Right ventricle myocardium superior (tissue), 1 donor: ENCODE results near the gene RANBP17. TPM values are rescaled to one million over a fixed set of nuclear protein-coding genes. Genes with fewer than 3 reads are reported as not detected.
A peak's percentile ranks its signal among the peaks of the same experiment; 100 is the strongest.
"Not testable (repeated sequence)": the region's sequence is repeated elsewhere in the genome, so short reads cannot be mapped to it uniquely, and the experiment has no call there.

Source experiments
- ATAC-seq: fragments of 200-7000 bp; cut with Tn5 transposase; one replicate; pipeline ENCODE4 v1.9.1; 2020; ENCODE audit warnings: mild to moderate bottlenecking; ENCODE audit not compliant: poor library complexity
- DNase-seq: peaks from one replicate; pipeline ENCODE4 v3.0.0-alpha.2; 2020
- intact Hi-C: fragments of 100-400 bp; cut with DNase I; formaldehyde crosslinking; loops from one replicate; pipeline ENCODE4 v1.11.2; 2022
- total RNA-seq: library from RNA; stranded (reverse); fragmentation: NEBNext Ultra II Directional; extraction: Animal tissue kit (Norgen Biotek cat#: 25700); gene quantifications from one replicate; pipeline ENCODE4 v1.2.1, GENCODE V29; 2021
- donor health status: DM: no; HTN: yes; CAD: no; lungs with severe emphysema.

Gene RANBP17
- total RNA-seq, 1 donor from 2014 or later: 2.9 TPM

GRCh38 chr5:170860818-170861666 is 776 bp upstream of the RANBP17 start:
- ATAC-seq: no peak

GRCh38 chr5:170861667-170861916 is 226 bp upstream of the RANBP17 start:
- DNase-seq (no peak), ATAC-seq (no peak)
- intact Hi-C loops: no loop called here

More at GRCh38 chr5:170860818-170861666, 776 bp upstream of the RANBP17 start:
- intact Hi-C loops: no loop called here
- DNase-seq: peak; percentile 33

- ATAC-seq (no peak), DNase-seq (no peak)
- intact Hi-C loops: no loop called here
Observed at GRCh38 chr5:170863646-170864045, 1.8 kb downstream of the RANBP17 start.

GRCh38 chr5:170865622-170866021 is 3.8 kb downstream of the RANBP17 start:
- DNase-seq (no peak), ATAC-seq (no peak)
- intact Hi-C loops: no loop called here

- intact Hi-C loops: no loop called here
- no peak for ATAC-seq
- no peak for DNase-seq
Observed at GRCh38 chr5:170867825-170868224, 6.0 kb downstream of the RANBP17 start.

GRCh38 chr5:170870390-170870789 is 8.6 kb downstream of the RANBP17 start:
- ATAC-seq, DNase-seq, intact Hi-C loops: not testable (repeated sequence)

- ATAC-seq (no peak), DNase-seq (no peak)
- intact Hi-C loops: no loop called here
Observed at GRCh38 chr5:170874017-170874416, 12.2 kb downstream of the RANBP17 start.

GRCh38 chr5:170875811-170876210 is 14.0 kb downstream of the RANBP17 start:
- intact Hi-C loops: no loop called here
- ATAC-seq: no peak
- no peak for DNase-seq

GRCh38 chr5:170880084-170880483 is 18.3 kb downstream of the RANBP17 start:
- DNase-seq (no peak), ATAC-seq (no peak)
- intact Hi-C loops: no loop called here

- no peak for ATAC-seq
- intact Hi-C loops: no loop called here
- no peak for DNase-seq
Observed at GRCh38 chr5:170882345-170882744, 20.5 kb downstream of the RANBP17 start.

- intact Hi-C loops: no loop called here
- DNase-seq: no peak
- no peak for ATAC-seq
Observed at GRCh38 chr5:170885256-170885655, 23.4 kb downstream of the RANBP17 start.

- intact Hi-C loops: no loop called here
- DNase-seq (no peak), ATAC-seq (no peak)
Observed at GRCh38 chr5:170885809-170886208, 24.0 kb downstream of the RANBP17 start.

GRCh38 chr5:170886210-170886894 is 24.5 kb downstream of the RANBP17 start:
- intact Hi-C loops: no loop called here
- DNase-seq (no peak), ATAC-seq (no peak)

GRCh38 chr5:170892196-170892595 is 30.4 kb downstream of the RANBP17 start:
- intact Hi-C loops: no loop called here
- DNase-seq (no peak), ATAC-seq (no peak)

GRCh38 chr5:170894665-170895064 is 32.8 kb downstream of the RANBP17 start:
- intact Hi-C loops: no loop called here
- DNase-seq: no peak
- no peak for ATAC-seq

- DNase-seq: peak; percentile 45
- intact Hi-C loops: no loop called here
- no peak for ATAC-seq
Observed at GRCh38 chr5:170896779-170897178, 35.0 kb downstream of the RANBP17 start.

- intact Hi-C loops: no loop called here
- ATAC-seq (no peak), DNase-seq (no peak)
Observed at GRCh38 chr5:170903075-170903474, 41.3 kb downstream of the RANBP17 start.

GRCh38 chr5:170907758-170908157 is 45.9 kb downstream of the RANBP17 start:
- no peak for ATAC-seq
- intact Hi-C loops: no loop called here
- no peak for DNase-seq

GRCh38 chr5:170913573-170913972 is 51.8 kb downstream of the RANBP17 start:
- ATAC-seq: no peak
- intact Hi-C loops: no loop called here
- DNase-seq: no peak

- DNase-seq (no peak), ATAC-seq (no peak)
- intact Hi-C loops: no loop called here
Observed at GRCh38 chr5:170917113-170917512, 55.3 kb downstream of the RANBP17 start.
